HG02870 (cell line): Measurements from ENCODE around the gene DNASE1L2.

ENCODE experiments used
- ATAC-seq: cut with Tn5 transposase; IDR thresholded peaks from one replicate; pipeline ENCODE4 v1.9.1; 2021; ENCODE audit warnings: mild to moderate bottlenecking, moderate library complexity; ENCODE audit not compliant: unreplicated experiment

Gene DNASE1L2

DNA sequence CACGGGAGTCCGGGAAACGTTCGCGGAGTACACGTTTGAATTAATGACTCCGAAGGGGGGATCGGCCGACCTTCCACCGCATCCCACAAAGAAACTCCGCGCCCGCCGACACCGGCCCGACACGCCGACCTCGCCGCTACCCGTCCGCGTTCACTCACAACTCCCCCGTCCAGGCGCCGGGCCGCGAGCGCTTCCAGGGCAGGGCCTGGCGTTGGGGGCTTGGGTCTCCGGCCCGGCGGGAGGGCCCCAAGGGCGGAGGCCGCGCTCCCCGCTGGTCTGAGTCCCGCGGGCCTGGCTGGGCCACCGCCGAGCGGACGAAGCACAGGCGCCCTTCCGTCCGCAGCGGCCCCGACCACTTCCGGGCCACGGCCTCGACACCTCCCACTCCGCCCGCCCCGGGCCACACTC lies 31.3 kb downstream of the DNASE1L2 start:
- peak; percentile 46 for ATAC-seq

DNA sequence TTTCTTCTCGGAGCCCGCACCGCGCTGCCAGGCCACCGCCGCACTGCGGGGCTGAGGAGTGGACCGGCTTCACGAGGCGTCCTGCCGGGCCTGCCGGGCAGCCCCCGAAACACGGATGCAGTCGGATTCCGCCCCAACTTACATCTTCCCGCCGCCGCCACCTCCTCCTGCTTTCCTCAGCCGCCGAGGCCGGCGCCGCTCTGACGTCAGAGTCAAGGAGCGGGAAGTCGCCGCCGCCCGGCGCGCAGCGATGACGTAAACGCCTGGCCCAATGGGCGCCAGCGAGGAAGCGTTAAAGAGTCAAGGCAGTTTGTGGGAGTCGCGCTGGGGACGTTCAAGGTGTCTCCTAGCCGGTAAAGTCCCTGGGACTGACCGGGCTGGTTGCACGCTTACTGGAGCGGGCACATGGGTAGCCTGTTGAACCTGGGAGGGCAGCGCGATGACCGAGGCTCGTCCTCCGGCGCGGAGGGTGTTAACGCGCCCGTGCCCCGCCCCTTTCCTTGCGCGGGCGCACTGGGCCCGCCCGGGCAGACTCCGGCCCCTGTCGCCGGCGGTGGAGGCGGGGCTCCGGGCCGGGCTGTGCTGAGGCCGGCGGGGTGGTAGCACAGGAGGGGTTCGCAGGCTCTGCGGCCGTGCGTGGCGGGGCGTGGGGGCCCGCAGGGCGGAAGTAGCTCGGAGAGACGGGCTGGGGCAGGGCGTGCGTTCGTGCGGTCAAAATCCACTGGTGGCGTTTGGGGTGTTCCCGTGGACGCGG lies 31.8 kb downstream of the DNASE1L2 start, which contains the start of gene RNPS1:
Gene RNPS1 (minus strand): TSS at position 214 of the 754 bp plus-strand sequence. CDS start 3,483 bp downstream, outside the sequence.
- peak; percentile 74 for ATAC-seq

DNA sequence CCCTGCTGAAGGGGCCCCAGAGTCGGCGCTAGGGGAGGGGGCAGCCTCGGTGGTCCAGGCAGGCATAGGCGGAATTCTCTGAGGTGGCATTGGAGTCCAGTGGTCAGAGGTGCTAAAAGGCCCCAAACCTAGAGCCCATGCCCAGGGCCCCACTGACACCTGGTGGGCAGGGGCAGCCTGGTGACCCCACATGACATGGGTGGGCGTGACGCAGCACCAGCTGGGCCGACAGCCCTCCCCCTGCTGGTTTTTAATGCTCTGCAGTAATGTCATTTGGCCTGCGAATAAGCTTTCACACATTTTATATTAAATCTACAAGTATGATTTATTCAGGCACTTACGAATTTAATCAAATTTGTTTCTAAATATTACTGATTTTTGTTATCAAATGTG lies 33.8 kb downstream of the DNASE1L2 start:
- ATAC-seq = no peak

DNA sequence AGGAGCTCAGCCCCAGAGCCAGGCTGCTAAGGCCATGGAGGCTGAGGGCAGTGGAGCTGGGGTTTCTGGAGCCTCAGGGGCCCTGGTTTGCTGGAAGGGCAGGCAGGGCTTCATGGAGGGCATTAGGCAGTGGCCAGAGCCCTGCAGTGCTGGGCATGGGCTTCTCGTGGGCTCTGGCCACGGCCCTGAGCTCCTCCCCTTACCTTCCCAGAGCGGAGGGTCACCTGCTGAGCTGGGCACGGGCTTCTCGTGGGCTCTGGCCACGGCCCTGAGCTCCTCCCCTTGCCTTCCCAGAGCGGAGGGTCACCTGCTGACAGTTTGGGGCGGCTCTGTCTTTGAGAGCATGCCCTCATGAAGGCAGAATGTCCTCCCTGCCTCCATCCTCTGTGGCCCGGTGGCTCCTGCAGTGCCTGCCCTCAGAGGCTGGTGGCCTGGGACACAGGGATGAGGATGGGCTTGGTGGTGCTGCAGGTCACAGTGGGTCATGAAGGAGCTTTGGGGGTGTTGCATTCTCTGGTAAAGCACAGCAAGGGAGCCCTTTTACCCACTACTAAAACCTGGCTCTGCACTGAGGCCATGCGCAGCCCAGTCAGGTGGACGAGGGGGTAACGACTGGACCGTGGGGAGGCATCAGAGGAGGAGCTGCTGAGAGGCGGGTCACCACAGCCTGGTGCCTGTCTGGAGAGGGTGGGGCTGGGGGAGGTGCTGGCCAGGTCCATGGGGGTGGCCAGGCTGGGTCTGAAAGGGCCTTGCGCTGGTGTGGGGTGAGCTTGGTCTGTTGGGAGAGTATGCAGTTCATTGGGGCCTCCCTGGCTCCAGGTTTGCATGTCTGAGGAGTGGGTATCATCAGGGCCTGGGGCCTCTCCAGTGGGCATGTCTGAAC lies 34.6 kb downstream of the DNASE1L2 start:
- no peak for ATAC-seq

DNA sequence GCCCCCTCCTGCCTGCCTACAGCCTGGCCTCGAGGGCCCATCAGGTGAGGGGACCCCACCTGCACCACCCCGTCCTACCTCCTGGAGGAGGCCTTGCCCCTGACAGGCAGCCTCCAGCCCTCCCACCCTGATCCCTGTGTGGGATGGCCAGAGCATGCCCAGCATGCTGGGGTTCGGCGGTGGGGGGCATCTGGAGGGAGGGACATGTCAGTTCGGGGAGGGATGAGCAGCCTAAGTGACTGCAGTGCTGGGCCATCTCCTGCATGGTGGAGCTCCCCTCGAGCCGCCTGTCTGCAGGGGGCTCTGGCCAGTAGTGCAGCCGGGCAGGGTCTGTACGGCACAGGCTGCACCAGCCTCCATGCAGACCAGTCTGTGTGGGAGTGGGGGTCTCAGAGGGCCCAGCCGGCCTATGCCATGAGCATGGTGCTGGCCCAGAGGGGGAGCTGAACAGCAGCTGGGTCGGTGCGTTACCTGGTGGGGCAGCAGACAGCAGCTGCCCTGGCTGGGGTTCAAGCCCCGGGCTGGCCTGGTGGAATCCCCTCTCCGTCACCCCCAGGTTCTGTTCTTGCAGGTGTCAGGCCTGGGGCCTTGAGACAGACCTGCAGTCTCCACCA lies 35.7 kb downstream of the DNASE1L2 start:
- ATAC-seq = no peak

DNA sequence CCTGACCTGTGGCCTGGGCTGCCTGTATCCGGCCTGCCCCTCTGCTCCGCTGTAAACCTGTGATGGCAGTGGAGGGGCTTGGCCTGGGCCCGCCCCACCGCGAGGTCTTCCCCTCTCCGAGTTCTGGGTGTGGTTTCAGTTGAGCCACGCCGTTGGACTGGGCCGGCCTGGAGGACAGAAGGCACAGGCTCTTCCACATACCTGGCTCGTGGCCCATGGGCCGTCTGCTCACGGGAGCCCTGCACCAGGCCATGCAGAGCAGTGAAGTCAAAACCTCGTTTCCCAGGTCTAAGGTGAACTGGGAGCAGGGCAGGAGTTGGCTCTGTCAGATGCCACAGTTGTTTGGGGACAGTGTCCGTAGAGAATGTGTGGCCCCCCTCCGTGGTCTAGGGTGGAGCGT lies 37.2 kb downstream of the DNASE1L2 start:
- ATAC-seq = no peak

DNA sequence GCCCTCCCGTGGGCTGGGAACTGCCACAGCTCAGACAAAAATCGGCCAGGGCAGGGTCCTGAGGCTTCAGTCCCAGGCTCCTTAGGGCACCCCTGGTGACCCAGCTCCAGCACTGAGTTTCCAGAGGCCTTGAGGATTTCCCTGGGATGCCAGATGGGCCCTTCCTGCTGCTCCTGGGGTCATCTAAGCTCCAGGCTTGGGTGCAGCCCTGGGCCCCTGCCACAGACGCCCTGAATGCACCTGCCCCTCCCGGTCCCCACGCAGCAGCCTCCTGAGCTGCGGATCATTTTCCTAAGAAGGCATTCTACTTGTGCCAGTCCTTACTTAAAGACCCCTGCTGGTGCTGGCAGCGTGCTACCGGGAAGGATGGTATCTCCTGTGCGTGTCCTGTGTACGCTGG lies 37.7 kb downstream of the DNASE1L2 start:
- ATAC-seq = no peak

DNA sequence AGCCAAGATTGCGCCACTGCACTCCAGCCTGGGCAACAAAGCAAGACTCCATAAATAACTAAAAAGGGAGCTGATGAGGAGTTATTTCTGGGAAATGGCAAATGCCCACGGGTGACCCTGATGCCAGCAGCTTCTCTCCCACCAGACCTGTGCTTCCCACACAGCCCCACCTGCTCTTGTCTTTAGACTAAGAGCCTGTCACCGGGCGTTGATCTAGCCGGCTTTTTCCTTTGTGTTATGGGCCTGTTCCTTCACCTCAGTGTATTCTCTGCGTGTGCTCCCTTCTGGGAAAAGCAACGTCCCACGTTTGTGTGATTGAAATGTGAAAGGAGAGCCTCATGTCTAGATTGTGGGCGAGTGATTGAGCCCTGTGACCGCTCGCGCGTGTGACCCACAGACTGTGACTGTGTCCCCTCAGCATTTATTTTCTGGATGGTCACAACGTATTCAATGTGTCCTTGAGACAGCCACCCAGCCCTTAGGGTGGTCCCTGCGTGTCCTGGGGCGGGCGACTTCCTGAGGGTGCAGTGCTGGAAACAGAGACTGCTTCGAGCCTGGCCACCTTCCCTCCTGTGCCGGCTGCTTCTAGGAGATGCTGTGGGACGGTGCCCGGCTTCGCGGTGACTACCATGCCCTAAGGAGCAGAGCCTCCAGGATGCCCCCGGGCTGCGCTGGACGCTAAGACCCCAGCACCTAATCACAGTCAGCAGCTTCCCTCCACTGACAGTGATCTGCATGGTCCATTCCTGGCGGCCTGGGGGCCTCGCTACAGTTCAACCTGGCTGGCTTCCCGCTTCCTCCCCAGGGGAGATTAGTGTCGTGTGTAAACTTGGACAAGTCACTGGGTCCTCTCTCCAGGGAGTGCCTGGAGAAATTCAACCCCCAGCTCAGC lies 39.5 kb downstream of the DNASE1L2 start:
- no peak for ATAC-seq

DNA sequence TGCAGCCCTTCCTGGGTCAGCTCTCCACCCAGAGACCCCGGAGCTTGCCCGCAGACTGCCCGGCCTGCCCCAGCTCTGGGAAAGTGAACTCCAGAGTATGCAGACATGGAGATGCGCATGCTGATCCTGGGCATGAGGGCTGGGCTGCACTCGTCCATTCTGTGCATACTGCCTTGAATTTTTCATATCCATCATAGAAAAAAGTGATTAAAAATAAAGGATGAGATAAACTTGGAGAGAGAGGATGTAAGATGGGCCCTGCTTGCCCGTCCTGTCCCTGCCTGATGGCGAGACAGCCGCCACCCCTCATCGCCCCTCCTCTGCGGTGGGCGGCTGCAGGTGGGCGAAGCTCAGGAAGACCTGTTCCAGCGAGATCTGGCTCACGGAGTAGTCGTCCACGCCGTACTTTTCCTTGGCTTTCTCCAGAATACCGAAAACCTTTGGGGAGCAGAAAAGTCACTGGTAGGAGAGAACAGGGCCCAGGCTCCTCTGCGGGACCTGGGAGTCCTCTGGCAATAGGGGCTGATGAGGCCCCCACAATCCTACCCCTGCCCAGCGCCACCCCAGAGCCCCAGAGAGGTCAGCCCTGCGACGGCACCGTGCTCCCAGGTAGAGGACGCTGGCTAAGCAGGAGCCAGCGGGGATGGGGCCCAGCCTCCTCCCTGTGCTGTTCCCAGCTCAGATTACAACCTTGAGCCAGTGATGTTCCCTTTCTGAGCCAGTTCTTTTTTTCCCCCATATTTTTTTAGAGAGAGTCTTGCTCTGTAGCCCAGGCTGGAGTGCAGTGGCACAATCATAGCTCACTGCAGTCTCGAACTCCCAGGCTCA lies 40.3 kb downstream of the DNASE1L2 start:
- ATAC-seq = no peak

DNA sequence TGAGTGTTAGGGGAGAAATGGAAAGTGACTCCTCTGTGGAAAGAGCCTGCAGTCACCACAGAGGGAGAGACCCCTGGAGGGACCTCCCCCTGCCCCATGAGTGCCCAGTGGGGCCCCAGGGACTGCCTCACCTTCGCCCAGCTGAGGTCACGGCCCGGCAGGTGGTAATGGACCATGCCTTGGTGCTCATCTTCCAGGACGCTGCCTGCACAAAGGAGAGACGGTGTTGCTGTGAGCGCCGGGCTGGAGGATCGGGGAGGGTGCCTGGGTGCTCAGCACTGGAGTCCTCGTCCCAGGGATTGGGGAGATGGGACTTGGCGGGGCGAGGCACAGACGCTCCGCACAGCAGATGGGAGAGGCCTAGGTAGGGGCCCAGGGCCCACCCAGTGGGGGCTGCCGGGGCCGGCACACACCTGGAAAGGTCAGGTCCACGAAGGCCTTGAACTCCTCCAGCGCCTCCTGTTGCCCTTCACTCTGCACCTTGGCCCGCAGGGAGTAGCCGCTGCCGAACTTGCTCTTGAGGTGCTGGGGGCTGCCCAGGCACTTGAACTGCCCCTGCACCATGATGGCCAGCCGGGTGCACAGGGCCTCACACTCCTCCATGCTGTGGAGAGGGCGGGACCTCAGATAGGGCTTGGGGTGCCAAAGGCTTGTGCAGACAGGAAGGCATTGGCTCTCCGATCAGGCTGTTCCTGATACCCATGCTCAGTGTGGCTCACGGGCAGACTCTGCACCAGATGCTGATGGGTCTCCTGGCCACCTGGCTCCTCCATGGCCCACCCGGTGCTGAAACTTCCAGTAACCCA lies 41.4 kb downstream of the DNASE1L2 start:
- no peak for ATAC-seq

DNA sequence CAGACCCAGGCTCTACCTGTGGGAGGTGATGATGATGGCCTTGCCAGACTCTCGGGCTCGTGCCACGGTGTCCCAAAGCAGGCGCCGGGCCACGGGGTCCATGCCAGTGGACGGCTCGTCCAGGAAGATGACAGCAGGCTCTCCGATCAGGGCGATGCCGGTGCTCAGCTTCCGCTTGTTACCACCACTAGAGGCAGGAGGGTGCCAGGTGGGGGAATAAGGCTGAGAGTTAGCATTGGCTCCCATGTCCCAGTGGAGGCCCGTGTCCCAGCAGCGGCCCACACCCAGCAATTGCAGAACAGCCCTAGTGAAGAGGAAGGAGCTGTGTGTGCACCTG lies 42.0 kb downstream of the DNASE1L2 start:
- ATAC-seq = no peak

DNA sequence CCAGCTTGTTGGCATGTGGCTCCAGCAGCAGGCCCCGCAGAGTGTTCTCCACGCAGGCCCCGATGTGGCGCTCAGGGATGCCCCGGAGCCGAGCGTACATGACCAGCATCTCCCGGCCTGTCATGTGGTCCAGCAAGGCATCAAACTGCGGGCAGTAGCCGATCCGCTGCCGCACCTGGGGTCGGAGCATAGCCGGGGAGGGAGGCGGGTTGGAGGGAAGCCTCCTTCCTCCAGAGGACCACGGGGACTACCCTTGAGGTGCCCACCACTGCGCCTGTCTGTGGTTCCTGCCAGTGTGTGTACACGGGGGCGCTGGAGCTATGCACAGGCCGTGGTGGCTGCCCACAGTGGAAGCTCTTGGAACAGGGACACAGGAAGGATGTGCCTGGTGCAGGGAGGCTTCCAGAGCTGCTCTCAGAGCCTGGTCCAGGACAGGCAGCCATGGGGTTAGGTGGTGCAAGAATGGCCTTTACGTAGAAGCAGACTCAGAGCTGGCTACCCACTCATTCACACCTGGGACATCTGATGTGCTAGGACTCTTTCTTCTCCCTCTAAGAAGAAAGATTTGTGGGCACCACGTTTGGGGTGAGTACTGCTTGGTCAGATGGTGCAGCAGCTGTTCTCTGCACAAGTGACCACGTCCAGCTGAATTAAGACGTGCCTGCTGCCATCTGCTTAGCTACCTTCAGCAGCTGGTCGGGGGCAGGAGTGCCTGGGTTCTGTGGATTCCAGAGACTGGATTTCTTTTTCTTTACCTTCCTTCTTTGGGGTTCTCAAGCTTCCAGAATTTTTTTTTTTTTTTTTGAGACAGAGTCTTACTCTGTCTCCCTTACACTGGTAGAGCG lies 42.9 kb downstream of the DNASE1L2 start:
- no peak for ATAC-seq

DNA sequence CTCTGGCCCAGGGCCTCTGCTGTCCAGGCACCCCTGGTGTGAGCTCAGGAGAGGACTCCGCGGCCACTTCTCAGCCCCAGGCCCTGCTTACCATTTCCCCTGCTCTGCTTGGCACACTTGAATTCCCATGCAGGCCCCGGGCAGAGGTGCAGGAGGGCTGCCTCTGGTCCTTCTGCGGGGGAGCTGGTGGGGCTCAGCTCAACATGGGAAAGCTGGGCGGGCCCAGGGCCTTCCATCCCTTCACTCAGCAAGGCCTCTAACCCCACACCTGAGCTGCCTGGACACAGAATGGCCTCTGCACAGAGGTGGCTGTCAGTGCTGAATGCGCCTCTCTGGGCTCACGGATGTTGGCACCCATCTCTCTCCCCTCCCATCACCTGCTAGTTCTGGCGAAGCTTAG lies 44.2 kb downstream of the DNASE1L2 start:
- no peak for ATAC-seq

DNA sequence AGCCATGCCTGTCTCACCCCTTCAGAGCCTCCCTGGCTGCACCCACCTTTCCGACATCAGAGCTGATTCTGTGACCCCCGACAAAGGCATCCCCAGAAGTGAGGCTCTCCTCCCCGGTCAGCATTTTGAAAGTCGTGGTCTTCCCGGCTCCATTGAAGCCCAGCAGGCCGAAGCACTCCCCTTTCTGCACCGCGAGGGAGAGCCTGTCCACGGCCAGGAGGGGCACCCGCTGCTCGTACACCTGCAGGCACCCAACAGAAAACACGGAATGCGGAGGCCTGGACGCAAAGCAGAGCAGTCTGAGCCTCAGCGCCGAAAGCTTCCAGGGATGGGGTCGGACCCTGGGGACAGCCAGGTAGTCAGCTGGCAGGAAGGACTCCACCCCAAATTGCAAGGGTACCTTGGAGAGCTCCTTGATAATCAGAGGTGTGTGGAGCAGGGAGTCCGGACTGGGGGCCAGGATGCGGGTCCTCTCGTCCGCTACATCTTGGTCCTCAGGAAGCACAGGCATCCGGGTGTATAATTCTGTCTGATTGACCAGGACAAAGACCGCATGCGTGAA lies 44.8 kb downstream of the DNASE1L2 start:
- no peak for ATAC-seq

DNA sequence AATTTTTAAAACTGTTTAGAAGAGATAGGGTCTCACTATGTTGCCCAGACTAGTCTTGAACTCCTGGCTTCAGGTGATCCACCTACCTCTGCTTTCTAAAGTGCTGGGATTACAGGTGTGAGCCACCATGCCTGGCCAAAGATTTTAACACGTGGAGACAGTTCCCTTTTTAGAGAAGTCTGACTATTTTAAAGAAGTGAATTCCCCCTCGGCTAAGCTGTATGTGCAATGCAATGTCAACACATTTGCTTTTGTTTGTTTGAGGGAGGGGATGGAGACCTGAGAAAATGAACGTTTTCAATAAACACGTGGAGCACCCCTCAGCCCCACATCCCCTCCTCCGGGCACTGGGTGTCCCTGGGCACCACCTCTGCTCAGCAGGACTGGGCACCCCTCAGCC lies 46.0 kb downstream of the DNASE1L2 start:
- no peak for ATAC-seq

DNA sequence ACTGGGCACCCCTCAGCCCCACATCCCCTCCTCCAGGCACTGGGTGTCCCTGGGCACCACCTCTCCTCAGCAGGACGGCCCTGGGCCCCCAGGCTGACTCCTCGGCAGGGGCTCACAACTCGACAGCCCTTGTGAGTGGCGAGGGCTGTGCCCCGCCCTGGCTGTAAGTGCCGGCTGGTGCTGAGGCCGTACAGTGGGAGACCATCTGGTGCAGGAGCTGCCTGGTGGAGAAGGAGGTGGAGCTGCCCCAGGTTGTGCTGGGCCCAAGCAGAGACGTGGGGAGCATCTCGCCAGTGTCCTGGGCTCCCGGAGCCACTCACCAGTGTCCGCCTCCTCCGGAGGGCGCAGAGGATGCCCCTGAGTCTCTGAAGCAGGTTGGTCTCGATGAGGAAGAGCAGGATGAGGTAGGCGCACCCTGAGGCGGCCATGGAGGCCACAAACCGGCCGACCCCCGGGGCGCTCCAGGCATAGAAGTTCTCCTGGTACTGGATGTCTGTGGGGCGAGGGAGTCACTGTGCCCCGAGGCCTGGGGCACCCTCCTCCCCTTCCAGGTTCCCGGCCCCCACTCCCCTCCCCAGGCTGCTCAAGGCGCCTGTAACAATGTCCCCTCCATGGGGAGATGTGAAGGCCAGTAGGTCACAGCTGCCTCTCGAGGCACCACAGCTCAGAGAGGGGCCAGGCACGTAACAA lies 46.8 kb downstream of the DNASE1L2 start:
- no peak for ATAC-seq
